Right ventricle myocardium inferior (tissue), 1 donor: Measurements from ENCODE around the gene ZNF524. TPM values are rescaled to one million over a fixed set of nuclear protein-coding genes. Genes with fewer than 3 reads are reported as not detected.
A peak's percentile ranks its signal among the peaks of the same experiment; 100 is the strongest.

ENCODE experiments used
- ATAC-seq: fragments of 200-7000 bp; cut with Tn5 transposase; one replicate; pipeline ENCODE4 v1.9.1; 2020; ENCODE audit warnings: mild to moderate bottlenecking, moderate library complexity
- DNase-seq: peaks from one replicate; pipeline ENCODE4 v3.0.0; 2021; ENCODE audit errors: missing footprints
- intact Hi-C: fragments of 100-400 bp; cut with DNase I; formaldehyde crosslinking; loops from one replicate; pipeline ENCODE4 v1.11.0; 2022
- total RNA-seq: library from RNA; stranded (reverse); fragmentation: NEBNext Ultra II Directional; extraction: Animal tissue kit (Norgen Biotek cat#: 25700); gene quantifications from one replicate; pipeline ENCODE4 v1.2.1, GENCODE V29; 2021
- donor health status: DM: no; HTN: yes; CAD: no; lungs with severe emphysema.

Gene ZNF524
- total RNA-seq, 1 donor from 2014 or later, result 16.9 TPM

GRCh38 chr19:55624109-55625003 lies 24.3 kb downstream of the ZNF524 start, which contains the start of gene ZNF784:
Gene ZNF784 (minus strand): TSS chr19:55624566. CDS start chr19:55624561, 5 bp downstream.
- peak; percentile 93 for ATAC-seq
- peak; percentile 98 for DNase-seq
- intact Hi-C loops, result loop anchor here (10.0 kb wide), 1 partner anchor 480 kb away; the partner anchor contains the start of gene TNNT1

GRCh38 chr19:55625004-55625326 lies 24.9 kb downstream of the ZNF524 start:
- no peak for ATAC-seq
- intact Hi-C loops, result loop anchor here (10.0 kb wide), 1 partner anchor 480 kb away; the partner anchor contains the start of gene TNNT1

GRCh38 chr19:55626350-55626749 lies 26.3 kb downstream of the ZNF524 start:
- DNase-seq, result no peak
- ATAC-seq, result no peak
- intact Hi-C loops, result loop anchor here (10.0 kb wide), 1 partner anchor 482 kb away; the partner anchor contains the start of gene TNNT1

More at GRCh38 chr19:55625004-55625326, 24.9 kb downstream of the ZNF524 start:
- no peak for DNase-seq

- intact Hi-C loops, result loop anchor here (1.0 to 5.0 kb wide), 3 partner anchors 115 to 175 kb away; partner anchors contain the start of genes C19orf85 and ISOC2
- ATAC-seq (peak; percentile 60), DNase-seq (no peak)
Observed at GRCh38 chr19:55632463-55632834, 32.4 kb downstream of the ZNF524 start.

GRCh38 chr19:55633861-55634260 lies 33.8 kb downstream of the ZNF524 start:
- intact Hi-C loops, result loop anchor here (5.0 kb wide), 2 partner anchors 172 to 173 kb away; partner anchors contain the start of genes C19orf85 and ISOC2
- DNase-seq (no peak), ATAC-seq (no peak)

GRCh38 chr19:55635334-55635717 lies 35.2 kb downstream of the ZNF524 start:
- ATAC-seq, result no peak
- intact Hi-C loops, result no loop called here
- no peak for DNase-seq

- intact Hi-C loops, result no loop called here
- no peak for DNase-seq
- ATAC-seq, result no peak
Observed at GRCh38 chr19:55635856-55636440, 35.9 kb downstream of the ZNF524 start.

GRCh38 chr19:55636723-55637122 lies 36.6 kb downstream of the ZNF524 start:
- intact Hi-C loops, result no loop called here
- DNase-seq (no peak), ATAC-seq (no peak)

GRCh38 chr19:55637534-55637933 lies 37.4 kb downstream of the ZNF524 start:
- no peak for DNase-seq
- no peak for ATAC-seq
- intact Hi-C loops, result no loop called here

GRCh38 chr19:55638864-55639359 lies 38.8 kb downstream of the ZNF524 start:
- ATAC-seq (no peak), DNase-seq (no peak)
- intact Hi-C loops, result no loop called here

GRCh38 chr19:55640043-55640576 lies 40.0 kb downstream of the ZNF524 start:
- intact Hi-C loops, result no loop called here
- DNase-seq, result no peak
- peak; percentile 21 for ATAC-seq

- intact Hi-C loops, result no loop called here
- ATAC-seq, result peak; percentile 67
- peak; percentile 86 for DNase-seq
Observed at GRCh38 chr19:55640577-55641425, 40.7 kb downstream of the ZNF524 start, which contains the start of gene ZNF580. Gene ZNF580 (plus strand): TSS chr19:55641002. CDS start chr19:55642509, 1,507 bp downstream.

GRCh38 chr19:55641426-55642152 lies 41.5 kb downstream of the ZNF524 start:
- DNase-seq (no peak), ATAC-seq (peak; percentile 1)
- intact Hi-C loops, result no loop called here

- DNase-seq (no peak), ATAC-seq (no peak)
- intact Hi-C loops, result no loop called here
Observed at GRCh38 chr19:55642153-55643002, 42.3 kb downstream of the ZNF524 start.

- DNase-seq (peak; percentile 84), ATAC-seq (peak; percentile 45)
- intact Hi-C loops, result no loop called here
Observed at GRCh38 chr19:55643003-55643886, 43.2 kb downstream of the ZNF524 start, which contains the start of gene ZNF581. Gene ZNF581 (plus strand): TSS chr19:55643649. CDS start chr19:55644572, 923 bp downstream.

- no peak for DNase-seq
- no peak for ATAC-seq
- intact Hi-C loops, result no loop called here
Observed at GRCh38 chr19:55643887-55644176, 43.7 kb downstream of the ZNF524 start.
